Stomach (tissue), 4 donors: ENCODE data around the gene PDSS2.

ENCODE experiments used
- POLR2AphosphoS5 ChIP-seq, 3 donors: sonication (generic); formaldehyde crosslinking; IDR thresholded peaks; one replicate each; pipeline ENCODE4 v1.6.1; 2016; ENCODE audit warnings: antibody characterized with exemption in 3 of 3
- TF ChIP-seq, protein P1 (sequence below), 7 experiments: fragments of 450-650 bp in 4 of 7; fragments of 200-600 bp in 3 of 7; sonication (generic) in 3 of 7; IDR thresholded peaks; one replicate each; pipeline ENCODE4 v1.5.1; 2016 to 2019; ENCODE audit warnings: antibody characterized with exemption in 7 of 7, control low read depth in 2 of 7, mild to moderate bottlenecking in 1 of 7

DNA sequence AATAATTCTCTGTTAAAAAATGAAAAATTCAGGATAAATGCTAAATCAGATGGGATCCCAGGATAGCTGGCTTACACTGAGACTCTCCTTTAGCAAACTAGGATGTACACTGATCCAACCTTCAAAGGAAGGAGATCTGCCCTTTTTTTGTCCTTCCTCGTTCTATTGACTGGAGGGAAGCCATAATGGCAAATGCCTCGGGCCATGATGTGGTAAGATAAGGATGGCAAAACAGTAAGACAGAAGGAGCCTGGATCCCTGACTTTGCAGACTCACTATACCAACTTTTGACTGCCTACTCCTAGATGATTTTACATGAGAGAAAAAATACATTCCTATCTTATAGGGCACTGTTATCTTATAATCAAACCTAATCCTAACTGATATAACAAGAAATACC, 187.1 kb downstream of the PDSS2 start:
- TF ChIP-seq, protein P1, sequence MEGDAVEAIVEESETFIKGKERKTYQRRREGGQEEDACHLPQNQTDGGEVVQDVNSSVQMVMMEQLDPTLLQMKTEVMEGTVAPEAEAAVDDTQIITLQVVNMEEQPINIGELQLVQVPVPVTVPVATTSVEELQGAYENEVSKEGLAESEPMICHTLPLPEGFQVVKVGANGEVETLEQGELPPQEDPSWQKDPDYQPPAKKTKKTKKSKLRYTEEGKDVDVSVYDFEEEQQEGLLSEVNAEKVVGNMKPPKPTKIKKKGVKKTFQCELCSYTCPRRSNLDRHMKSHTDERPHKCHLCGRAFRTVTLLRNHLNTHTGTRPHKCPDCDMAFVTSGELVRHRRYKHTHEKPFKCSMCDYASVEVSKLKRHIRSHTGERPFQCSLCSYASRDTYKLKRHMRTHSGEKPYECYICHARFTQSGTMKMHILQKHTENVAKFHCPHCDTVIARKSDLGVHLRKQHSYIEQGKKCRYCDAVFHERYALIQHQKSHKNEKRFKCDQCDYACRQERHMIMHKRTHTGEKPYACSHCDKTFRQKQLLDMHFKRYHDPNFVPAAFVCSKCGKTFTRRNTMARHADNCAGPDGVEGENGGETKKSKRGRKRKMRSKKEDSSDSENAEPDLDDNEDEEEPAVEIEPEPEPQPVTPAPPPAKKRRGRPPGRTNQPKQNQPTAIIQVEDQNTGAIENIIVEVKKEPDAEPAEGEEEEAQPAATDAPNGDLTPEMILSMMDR (IDR thresholded peaks at IDR 0.05): no peak
- TF ChIP-seq POLR2AphosphoS5 (IDR thresholded peaks at IDR 0.05): no peak
